ENCODE results near the gene ADCY7. TPM values are rescaled to one million over a fixed set of nuclear protein-coding genes. Genes with fewer than 3 reads are reported as not detected.

ADCY7 gene
- total and polyA plus RNA-seq, 2 of the 4 experiments (the other 2 are of a cell fraction): 15.2 to 17.1 TPM

DNA sequence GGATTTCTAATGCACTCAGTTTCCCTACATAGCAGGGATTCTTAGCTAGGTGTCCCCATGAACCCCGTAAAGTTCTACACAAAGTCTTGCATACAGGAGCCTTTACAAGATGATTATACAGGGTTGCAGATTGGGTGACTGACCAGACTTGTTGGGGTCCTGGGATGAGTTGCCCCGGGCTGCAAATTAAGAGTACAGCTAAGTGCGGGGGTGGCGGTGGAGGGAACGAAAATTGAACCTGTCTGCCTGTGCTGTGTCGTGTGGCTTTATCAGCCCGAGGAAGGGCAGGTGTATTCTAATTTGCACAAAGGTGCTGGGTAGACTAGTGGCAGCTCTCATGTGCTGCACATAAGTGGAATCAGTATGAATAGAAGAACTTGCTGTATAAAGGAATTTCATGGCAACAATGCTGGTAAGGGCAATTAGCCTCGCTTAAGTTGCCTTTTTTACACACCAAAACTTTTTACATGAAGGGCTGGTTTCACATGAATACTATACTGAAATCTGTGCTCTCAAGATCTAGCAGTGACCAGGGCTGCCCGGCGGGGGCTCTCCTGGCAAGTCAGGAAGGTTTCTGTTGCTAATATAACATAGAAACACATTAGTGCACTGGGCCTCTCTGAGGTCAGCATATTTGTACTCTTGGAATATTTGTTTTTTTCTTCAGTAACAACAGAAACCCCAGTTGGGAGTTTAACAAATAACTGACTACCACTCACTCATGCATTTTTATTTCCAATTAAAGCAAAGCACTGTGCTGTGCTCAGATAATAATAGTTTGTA is 50.7 kb downstream of the ADCY7 start:
- no peak overlapping the region for H2BK15ac ChIP-seq (ENCODE audit: low read depth, low read length)
- ATAC-seq (ENCODE audit: low read depth) (no peak), DNase-seq (no peak)
- no peaks in the 10 kb centered on the region; the same call in 1 of the 2 replicates for H3K9me1 ChIP-seq (ENCODE audit: insufficient read depth, low read length)
- H3K27ac ChIP-seq (ENCODE audit: insufficient read depth, low read length): no peak overlapping the region
- H3K18ac ChIP-seq (ENCODE audit: low read depth, low read length): no peak overlapping the region
- dilution Hi-C loops (cut with HindIII; ENCODE audit: low sequenced_read_pairs, unreplicated experiment): no loop called here
- WGBS, 2 experiments (ENCODE audit: extremely low coverage in 2 of 2, insufficient read length in 1 of 2): 96% methylated on average over 6 of the region's 10 CpGs; no CpG with 5 or more reads in 1 of the 2 experiments
- no peak overlapping the region for H2BK20ac ChIP-seq (ENCODE audit: low read depth, low read length)
- no peak overlapping the region for H3K23ac ChIP-seq (ENCODE audit: low read depth, low read length)
- in situ Hi-C loops (cut with MboI; ENCODE audit: low sequenced_read_pairs): no loop called here
- H3K9ac ChIP-seq (ENCODE audit: low read depth, low read length): no peak overlapping the region
- no peak overlapping the region for H3K56ac ChIP-seq (ENCODE audit: extremely low read depth, insufficient read depth, low read length)
- H4K20me1 ChIP-seq (ENCODE audit: insufficient read depth, low read length): 0 out of 2 replicates have a peak, but pooled peaks cover 4% of the 10 kb centered on the region
- no peak overlapping the region for H2BK120ac ChIP-seq (ENCODE audit: low read depth, low read length)
- H2AFZ ChIP-seq (replicated peaks; ENCODE audit: low read length, poor library complexity): no peak overlapping the region
- no TSS peak for BruUV-seq (replicated peaks)
- no peak overlapping the region for H2AK5ac ChIP-seq (ENCODE audit: low read depth, low read length)
- H3K4me3 ChIP-seq (ENCODE audit: insufficient read depth, low read depth, low read length): no peak overlapping the region
- no peak overlapping the region for H3K14ac ChIP-seq (replicated peaks; ENCODE audit: low read depth, low read length)
- no peak overlapping the region for H3K4me2 ChIP-seq (ENCODE audit: low read depth, low read length)
- H3K36me3 ChIP-seq (ENCODE audit: control insufficient read depth, insufficient read depth, low read length): peaks cover 47% of the 10 kb centered on the region
- intact Hi-C loops (cut with micrococcal nuclease): no loop called here
- TF ChIP-seq MAZ (IDR thresholded peaks at IDR 0.05; ENCODE audit: borderline replicate concordance, low read depth, low read length): no peak
- no peak for TF ChIP-seq FOS (IDR thresholded peaks at IDR 0.05; ENCODE audit: low read depth, low read length)
- TF ChIP-seq RCOR1 (IDR thresholded peaks at IDR 0.05; ENCODE audit: insufficient replicate concordance, low read length): no peak
- no peak for TF ChIP-seq BHLHE40 (IDR thresholded peaks at IDR 0.05; ENCODE audit: low read depth, low read length)
- no peak for TF ChIP-seq CHD1 (IDR thresholded peaks at IDR 0.05; ENCODE audit: low read depth, low read length)
- TF ChIP-seq NFE2L2 (IDR thresholded peaks at IDR 0.05; ENCODE audit: low read depth, low read length): no peak
- TF ChIP-seq MXI1 (IDR thresholded peaks at IDR 0.05; ENCODE audit: borderline replicate concordance, low read depth, low read length): no peak
- TF ChIP-seq, protein P1, sequence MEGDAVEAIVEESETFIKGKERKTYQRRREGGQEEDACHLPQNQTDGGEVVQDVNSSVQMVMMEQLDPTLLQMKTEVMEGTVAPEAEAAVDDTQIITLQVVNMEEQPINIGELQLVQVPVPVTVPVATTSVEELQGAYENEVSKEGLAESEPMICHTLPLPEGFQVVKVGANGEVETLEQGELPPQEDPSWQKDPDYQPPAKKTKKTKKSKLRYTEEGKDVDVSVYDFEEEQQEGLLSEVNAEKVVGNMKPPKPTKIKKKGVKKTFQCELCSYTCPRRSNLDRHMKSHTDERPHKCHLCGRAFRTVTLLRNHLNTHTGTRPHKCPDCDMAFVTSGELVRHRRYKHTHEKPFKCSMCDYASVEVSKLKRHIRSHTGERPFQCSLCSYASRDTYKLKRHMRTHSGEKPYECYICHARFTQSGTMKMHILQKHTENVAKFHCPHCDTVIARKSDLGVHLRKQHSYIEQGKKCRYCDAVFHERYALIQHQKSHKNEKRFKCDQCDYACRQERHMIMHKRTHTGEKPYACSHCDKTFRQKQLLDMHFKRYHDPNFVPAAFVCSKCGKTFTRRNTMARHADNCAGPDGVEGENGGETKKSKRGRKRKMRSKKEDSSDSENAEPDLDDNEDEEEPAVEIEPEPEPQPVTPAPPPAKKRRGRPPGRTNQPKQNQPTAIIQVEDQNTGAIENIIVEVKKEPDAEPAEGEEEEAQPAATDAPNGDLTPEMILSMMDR (conservative IDR thresholded peaks at IDR 0.05; ENCODE audit: low read depth, low read length): no peak
- no peak for TF ChIP-seq MAFK (IDR thresholded peaks at IDR 0.05; ENCODE audit: low read depth, low read length)
- no peak for TF ChIP-seq SMC3 (IDR thresholded peaks at IDR 0.05; ENCODE audit: low read depth, low read length)
- no peak for TF ChIP-seq RFX5 (IDR thresholded peaks at IDR 0.05; ENCODE audit: low read depth, low read length)
- no peak for TF ChIP-seq RAD21 (IDR thresholded peaks at IDR 0.05; ENCODE audit: low read length)
- TF ChIP-seq, protein P2, sequence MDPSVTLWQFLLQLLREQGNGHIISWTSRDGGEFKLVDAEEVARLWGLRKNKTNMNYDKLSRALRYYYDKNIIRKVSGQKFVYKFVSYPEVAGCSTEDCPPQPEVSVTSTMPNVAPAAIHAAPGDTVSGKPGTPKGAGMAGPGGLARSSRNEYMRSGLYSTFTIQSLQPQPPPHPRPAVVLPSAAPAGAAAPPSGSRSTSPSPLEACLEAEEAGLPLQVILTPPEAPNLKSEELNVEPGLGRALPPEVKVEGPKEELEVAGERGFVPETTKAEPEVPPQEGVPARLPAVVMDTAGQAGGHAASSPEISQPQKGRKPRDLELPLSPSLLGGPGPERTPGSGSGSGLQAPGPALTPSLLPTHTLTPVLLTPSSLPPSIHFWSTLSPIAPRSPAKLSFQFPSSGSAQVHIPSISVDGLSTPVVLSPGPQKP (IDR thresholded peaks at IDR 0.05; ENCODE audit: borderline replicate concordance, low read depth, low read length): no peak
- TF ChIP-seq, protein P3, sequence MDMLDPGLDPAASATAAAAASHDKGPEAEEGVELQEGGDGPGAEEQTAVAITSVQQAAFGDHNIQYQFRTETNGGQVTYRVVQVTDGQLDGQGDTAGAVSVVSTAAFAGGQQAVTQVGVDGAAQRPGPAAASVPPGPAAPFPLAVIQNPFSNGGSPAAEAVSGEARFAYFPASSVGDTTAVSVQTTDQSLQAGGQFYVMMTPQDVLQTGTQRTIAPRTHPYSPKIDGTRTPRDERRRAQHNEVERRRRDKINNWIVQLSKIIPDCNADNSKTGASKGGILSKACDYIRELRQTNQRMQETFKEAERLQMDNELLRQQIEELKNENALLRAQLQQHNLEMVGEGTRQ (IDR thresholded peaks at IDR 0.05; ENCODE audit: low read depth, low read length): no peak
- TF ChIP-seq POLR2A (IDR thresholded peaks at IDR 0.05; ENCODE audit: low read depth, low read length): no peak
- TF ChIP-seq CEBPB (IDR thresholded peaks at IDR 0.05; ENCODE audit: low read depth, low read length): no peak
- POLR2A ChIA-PET (ENCODE audit: unreplicated experiment): no interaction called here
- no peak overlapping the region for H4K5ac ChIP-seq (ENCODE audit: low read depth, low read length)
- H3K79me1 ChIP-seq (ENCODE audit: low read depth in 1 of 2, low read length in 2 of 2): no peaks in the 10 kb centered on the region; a peak in 1 of 4 replicates
- no peak overlapping the region for H2BK5ac ChIP-seq (ENCODE audit: low read depth, low read length, poor library complexity, severe bottlenecking)
- no peak overlapping the region for H3K4ac ChIP-seq (ENCODE audit: low read depth, low read length)
- no peaks in the 10 kb centered on the region for H3K27me3 ChIP-seq (ENCODE audit: control insufficient read depth, insufficient read depth, low read length)
- H4K91ac ChIP-seq (ENCODE audit: insufficient read depth, low read depth, low read length): no peak overlapping the region
- CTCF ChIA-PET: no interaction called here
- no peak overlapping the region for H2AK9ac ChIP-seq (replicated peaks; ENCODE audit: low read depth, low read length, poor library complexity)
- no peaks in the 10 kb centered on the region for H3K9me3 ChIP-seq (ENCODE audit: control insufficient read depth, insufficient read depth, low read length)
- no peaks in the 10 kb centered on the region for H3K4me1 ChIP-seq (ENCODE audit: control insufficient read depth, insufficient read depth, low read length)
- H4K8ac ChIP-seq (ENCODE audit: low read depth in 2 of 2, low read length in 2 of 2): no peak overlapping the region

All from IMR-90 (cell line).